Measurements from ENCODE around the gene SPAG16. TPM values are rescaled to one million over a fixed set of nuclear protein-coding genes. Genes with fewer than 3 reads are reported as not detected.

Gene SPAG16
- 17.6 and 32.0 TPM in 2 replicates for total RNA-seq (2014; rRNA removed; shearing (Covaris generic))

DNA sequence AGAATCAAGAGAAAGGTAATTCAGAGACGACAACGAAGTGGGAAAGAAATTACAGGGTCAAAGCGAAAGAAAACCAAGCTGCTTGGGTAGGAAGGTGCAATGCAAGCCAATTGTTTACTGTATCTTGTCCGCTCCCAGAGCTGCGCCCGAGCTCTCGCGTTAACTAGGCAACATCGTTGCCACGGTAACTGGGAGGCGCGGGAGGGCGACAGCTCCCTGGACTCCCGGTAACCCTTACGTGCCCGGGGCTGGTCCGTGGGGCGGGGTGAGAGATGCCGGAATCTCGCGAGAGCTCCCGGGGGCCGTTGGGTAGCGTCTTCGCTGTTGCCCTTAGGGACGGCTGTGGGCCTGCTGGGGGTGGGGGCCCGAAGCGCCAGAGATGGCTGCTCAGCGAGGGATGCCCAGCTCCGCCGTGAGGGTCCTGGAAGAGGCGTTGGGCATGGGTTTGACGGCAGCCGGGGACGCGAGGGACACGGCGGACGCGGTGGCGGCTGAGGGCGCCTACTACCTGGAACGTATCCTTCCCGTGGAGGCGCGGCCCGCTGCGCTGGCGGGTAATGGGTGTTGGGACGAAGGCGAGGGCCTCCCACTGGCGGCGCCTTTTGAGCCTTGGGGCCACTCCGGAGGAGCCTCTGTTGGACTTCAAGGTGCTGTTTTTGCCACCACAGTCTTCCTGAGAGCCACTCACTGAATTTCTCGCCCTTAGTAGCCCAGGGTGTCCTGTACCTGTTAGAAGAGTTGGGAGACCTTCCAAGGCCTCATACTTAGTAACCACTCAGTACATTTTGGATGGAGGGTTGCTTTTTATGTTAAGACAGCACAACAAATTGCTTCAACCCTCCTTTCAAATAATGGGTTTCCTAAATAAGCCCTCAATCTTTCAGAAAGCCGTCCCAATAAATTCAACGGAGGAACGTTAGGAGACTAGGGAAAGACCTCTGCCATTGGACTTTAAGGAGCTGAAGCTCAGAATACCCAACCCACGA, at the start of gene SPAG16:
Gene SPAG16, plus strand, starts transcription at position 360 of the 986 bp plus-strand sequence.
- Histone ChIP-seq H3K4me3 (peak within 1 kb of the TSS; percentile 66), H3K27me3 (replicated peaks) (no peaks in the 10 kb centered on the region), H3K9me3 (replicated peaks) (no peaks in the 10 kb centered on the region), H3K36me3 (no peaks in the 10 kb centered on the region), H3K4me1 (replicated peaks) (0 out of 2 replicates have a peak, but pooled peaks cover 8% of the 10 kb centered on the region), H3K27ac (peak within 1 kb of the TSS; percentile 53)
- peak; percentile 93 to 98 for DNase-seq (ENCODE audit: low read depth in 1 of 2, low spot score in 2 of 2)

DNA sequence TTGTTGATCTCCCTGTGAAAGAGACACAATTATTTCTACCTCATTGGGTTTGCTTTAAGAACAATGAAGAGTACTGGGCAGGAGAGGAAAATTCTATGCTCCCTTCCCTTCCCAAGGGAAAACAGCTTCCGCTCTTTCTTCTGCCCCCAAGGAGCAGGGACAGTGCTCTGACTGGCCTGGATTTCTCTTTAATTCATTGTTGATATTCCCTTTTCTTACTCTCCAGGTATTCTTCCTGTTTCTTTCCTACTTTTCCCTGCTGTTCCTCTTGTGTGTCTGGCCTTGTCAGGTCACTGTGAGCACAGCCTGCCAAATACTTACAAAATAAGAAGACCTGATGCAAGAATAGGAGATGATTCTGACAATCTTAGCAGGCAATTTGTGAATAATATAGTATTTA, 49.6 kb upstream of the SPAG16 start:
- no peak for DNase-seq (ENCODE audit: low read depth in 1 of 2, low spot score in 2 of 2)
- Histone ChIP-seq H3K36me3 (no peaks in the 10 kb centered on the region), H3K9me3 (replicated peaks) (no peaks in the 10 kb centered on the region), H3K27me3 (replicated peaks) (no peaks in the 10 kb centered on the region), H3K4me3 (no peak overlapping the region), H3K4me1 (replicated peaks) (peaks cover 46% of the 10 kb centered on the region), H3K27ac (no peak overlapping the region)

DNA sequence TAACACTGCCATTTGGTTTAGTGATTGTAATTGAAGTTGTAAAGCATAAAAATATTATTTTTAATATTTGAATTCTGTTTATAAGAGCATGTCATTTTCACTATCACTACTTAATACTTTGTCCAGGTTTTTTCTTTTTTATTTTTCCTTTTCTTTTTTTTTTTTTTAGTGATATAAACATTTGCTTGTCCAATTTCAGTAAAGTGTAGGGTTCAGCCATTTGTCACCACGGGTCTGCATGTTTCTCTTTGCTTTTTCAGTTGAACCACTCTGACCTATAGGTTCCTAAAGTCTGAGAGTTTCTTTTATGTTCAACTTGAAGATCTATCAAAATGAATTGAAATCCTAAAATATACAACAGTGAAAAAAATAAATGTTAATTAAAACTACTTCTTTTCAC, 48.5 kb upstream of the SPAG16 start:
- H3K27me3 ChIP-seq (replicated peaks), result no peaks in the 10 kb centered on the region
- no peaks in the 10 kb centered on the region for H3K36me3 ChIP-seq
- no peak overlapping the region for H3K4me3 ChIP-seq
- H3K4me1 ChIP-seq (replicated peaks), result peaks cover 44% of the 10 kb centered on the region
- no peaks in the 10 kb centered on the region for H3K9me3 ChIP-seq (replicated peaks)
- peak overlapping the region; percentile 83; the same call in 1 of the 2 replicates for H3K27ac ChIP-seq
- DNase-seq (ENCODE audit: low read depth in 1 of 2, low spot score in 2 of 2), result no peak

DNA sequence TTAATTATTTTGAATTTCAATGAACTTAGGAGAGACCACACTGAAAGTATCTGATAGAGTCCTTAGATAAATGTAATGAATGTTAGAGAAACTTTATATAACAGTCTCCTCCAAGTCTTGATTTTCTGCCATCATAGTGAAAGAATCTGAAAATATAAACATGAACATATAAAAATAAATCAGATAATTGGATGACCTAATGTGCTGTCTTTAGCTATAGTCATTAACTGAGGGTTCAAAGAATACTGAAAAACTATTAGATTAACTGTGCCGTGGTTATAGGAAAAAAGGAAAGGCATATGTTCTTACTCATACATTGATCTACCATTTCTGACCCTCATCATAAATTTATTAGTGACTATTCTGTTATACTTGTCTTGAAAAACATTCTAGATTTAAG, 47.0 kb upstream of the SPAG16 start:
- H3K36me3 ChIP-seq, result no peaks in the 10 kb centered on the region
- H3K4me3 ChIP-seq, result no peak overlapping the region
- peak in 1 of 2 experiments; percentile 46 for DNase-seq (ENCODE audit: low read depth in 1 of 2, low spot score in 2 of 2)
- no peaks in the 10 kb centered on the region for H3K9me3 ChIP-seq (replicated peaks)
- peak overlapping the region; percentile 83 for H3K27ac ChIP-seq
- no peaks in the 10 kb centered on the region for H3K27me3 ChIP-seq (replicated peaks)
- peaks cover 44% of the 10 kb centered on the region for H3K4me1 ChIP-seq (replicated peaks)

DNA sequence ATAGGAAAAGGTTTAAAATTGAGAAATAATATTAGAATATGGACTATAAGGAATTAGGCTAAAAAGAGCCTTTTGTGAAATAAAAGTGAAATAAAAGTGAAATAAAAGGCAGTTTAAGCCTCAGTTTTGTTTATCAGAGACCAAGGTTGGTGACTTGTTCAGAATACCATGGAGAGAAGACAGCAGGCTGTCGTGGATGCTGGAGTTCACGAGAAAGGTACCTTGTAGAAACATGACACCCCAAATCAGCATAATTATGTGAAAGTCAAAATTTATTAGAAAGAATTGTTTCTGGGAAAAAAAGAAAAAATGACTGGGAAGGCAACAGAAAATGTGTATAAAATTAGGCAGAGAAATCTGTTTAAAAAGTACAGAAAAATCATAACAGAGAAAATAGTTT, 46.5 kb upstream of the SPAG16 start:
- Histone ChIP-seq H3K9me3 (replicated peaks) (no peaks in the 10 kb centered on the region), H3K36me3 (no peaks in the 10 kb centered on the region), H3K4me1 (replicated peaks) (peaks cover 42% of the 10 kb centered on the region), H3K27me3 (replicated peaks) (no peaks in the 10 kb centered on the region), H3K4me3 (peak overlapping the region; percentile 6; the same call in 1 of the 2 replicates), H3K27ac (peak overlapping the region; percentile 83)
- DNase-seq (ENCODE audit: low read depth in 1 of 2, low spot score in 2 of 2), result peak in 1 of 2 experiments; percentile 37

DNA sequence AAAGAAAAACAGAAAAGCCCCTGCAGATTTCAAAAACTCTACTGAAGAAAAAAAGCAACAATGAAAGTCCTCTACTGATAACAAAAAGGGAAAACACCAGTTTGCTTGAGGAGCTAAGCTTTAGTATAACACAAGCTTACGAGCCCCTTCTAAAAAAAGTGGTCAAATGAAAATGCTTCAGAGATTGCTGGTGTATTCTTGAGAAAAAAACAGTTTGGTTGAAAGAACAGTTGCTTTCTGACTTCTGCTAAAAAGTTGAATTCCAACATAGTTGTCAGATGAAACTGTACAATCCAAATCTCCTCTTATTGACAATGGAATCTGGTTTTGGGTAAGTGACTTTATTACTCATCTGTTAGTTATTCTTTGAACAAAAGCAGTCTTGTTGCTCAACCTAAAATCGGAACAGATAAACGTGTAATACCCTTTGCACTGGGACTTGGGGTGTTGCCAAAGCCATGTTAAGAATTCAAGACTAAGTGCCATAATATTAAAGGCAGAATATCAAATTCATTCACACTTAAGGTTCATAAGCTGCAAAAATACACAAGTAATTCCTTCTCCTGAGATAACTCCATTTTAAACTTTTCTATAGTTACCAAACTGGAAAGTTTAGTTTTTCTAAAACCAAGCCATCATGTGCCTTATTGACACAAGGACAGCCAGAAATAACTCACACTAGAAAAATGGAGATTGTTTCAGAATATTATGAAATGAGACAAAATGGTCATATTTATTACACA, 45.3 kb upstream of the SPAG16 start:
- Histone ChIP-seq H3K27ac (peak overlapping the region; percentile 83), H3K36me3 (no peaks in the 10 kb centered on the region), H3K4me1 (replicated peaks) (peaks cover 32% of the 10 kb centered on the region), H3K4me3 (no peak overlapping the region), H3K9me3 (replicated peaks) (no peaks in the 10 kb centered on the region), H3K27me3 (replicated peaks) (no peaks in the 10 kb centered on the region)
- DNase-seq (ENCODE audit: low read depth in 1 of 2, low spot score in 2 of 2), result peak; percentile 77 to 89

DNA sequence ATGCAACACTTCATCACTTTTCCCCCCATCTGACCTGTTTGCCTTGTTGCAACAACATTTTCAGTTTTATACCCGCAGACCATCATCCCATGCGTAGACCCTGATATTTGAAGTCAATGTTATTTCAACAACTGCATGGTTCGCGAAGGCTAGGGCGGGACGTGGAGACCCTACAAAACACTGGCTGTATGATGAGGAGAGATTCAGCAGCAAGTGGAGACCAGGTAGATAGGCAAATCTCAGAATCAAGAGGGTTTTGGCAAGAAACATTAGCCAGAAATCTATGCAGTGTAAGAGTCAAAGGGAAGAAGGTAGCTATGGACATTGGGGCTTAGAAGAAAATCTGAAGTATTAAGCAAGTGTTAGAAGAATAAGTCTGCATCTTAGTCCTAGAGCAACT, 42.4 kb upstream of the SPAG16 start:
- Histone ChIP-seq H3K9me3 (replicated peaks) (no peaks in the 10 kb centered on the region), H3K4me1 (replicated peaks) (peaks cover 24% of the 10 kb centered on the region), H3K27ac (no peak overlapping the region), H3K27me3 (replicated peaks) (no peaks in the 10 kb centered on the region), H3K36me3 (no peaks in the 10 kb centered on the region), H3K4me3 (no peak overlapping the region)
- DNase-seq (ENCODE audit: low read depth in 1 of 2, low spot score in 2 of 2), result no peak

DNA sequence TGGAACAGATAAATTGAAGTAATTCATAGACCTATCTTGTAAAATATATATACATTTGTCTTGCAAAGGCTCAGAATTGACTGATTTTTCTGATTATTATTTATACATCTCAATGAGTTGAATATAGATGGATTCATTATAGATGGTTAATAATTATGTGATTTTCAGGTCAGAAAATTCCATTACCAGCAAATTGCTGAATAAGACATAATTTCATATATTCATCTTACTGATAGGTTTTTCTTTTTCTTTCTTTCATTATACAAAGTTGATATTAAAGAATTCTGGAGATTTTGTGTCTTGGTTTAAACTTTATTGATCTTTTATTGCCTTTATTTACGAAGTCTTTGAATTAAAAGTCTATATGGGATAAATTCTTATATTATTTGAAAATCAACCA, 41.6 kb upstream of the SPAG16 start:
- Histone ChIP-seq H3K9me3 (replicated peaks) (no peaks in the 10 kb centered on the region), H3K27me3 (replicated peaks) (no peaks in the 10 kb centered on the region), H3K4me3 (no peak overlapping the region), H3K27ac (no peak overlapping the region), H3K36me3 (no peaks in the 10 kb centered on the region), H3K4me1 (replicated peaks) (peaks cover 16% of the 10 kb centered on the region)
- DNase-seq (ENCODE audit: low read depth in 1 of 2, low spot score in 2 of 2), result no peak

DNA sequence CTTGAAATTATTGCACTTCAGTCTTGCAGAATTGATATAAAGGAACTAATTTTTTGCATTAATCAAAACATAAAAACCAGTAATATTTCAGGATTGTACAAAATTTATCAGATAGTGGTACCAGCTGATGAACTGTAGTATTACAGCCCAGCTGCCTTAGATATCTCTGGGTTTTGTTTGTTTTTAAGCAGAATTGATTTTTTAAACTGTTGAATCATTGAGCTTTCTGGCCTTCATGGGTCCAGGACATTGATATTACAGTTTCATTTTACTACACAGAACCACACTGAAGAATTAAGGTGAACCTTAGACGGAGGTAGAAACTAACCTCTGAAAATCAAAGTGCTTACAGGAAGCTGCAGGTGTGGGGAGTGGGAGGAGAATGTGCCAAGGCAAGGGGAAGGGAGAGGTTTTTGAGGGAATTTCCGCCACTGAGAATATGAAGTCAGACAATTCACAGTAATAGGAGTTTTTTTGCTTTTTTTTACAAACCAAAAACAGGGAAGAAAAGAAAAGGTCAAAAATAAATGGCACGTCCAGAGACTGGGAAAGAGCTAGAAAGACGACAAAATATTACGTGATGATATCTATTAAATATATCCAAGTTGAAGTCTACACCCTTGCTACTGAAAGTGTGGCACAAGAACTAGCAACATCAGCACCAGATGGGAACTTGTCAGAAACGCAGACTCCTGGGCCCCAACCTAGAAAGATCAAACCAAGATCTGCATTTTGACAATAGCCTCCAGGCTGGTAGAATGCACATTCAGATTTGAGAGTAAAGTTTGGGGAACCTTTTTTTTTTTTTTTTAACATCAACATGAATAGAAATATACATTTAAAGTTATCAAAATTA, 40.8 kb upstream of the SPAG16 start:
- DNase-seq (ENCODE audit: low read depth in 1 of 2, low spot score in 2 of 2), result no peak
- H3K4me3 ChIP-seq, result no peak overlapping the region
- no peaks in the 10 kb centered on the region for H3K36me3 ChIP-seq
- no peaks in the 10 kb centered on the region for H3K27me3 ChIP-seq (replicated peaks)
- H3K9me3 ChIP-seq (replicated peaks), result no peaks in the 10 kb centered on the region
- H3K4me1 ChIP-seq (replicated peaks), result peaks cover 11% of the 10 kb centered on the region
- H3K27ac ChIP-seq, result no peak overlapping the region

DNA sequence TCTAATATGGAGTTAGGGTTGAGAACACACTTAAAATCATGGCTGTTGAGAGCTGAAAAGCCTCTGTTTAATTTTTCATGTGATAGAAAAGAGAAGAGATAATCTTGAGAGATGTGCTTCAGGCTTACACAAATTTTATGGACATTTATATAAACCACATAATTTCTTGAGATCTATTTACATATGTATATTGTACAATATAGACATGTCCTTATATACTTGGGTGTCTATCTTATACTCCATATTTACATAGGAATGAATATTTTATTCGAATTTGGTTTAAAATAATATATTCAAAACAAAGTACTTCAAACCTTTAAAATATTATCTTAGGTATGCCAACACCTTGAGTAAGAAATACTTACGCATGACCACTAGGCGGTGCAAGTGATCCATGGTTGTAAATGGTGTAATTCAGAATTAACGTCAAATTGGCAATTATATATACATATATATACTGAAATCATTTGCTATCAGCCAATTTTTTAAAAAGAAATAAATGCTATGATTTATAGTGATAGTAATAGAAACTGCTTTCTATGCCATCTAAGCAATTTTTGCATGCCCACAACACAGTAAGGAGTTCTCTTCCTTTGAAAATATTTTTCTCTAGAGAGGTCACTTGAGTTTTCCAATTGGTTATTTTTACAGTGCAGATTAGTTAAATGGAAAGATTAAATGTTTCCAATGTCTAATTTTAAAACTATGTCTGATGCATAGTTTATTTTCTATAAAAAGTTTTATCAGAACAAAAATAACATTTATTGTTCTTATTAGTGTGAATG, 37.6 kb upstream of the SPAG16 start:
- peaks cover 11% of the 10 kb centered on the region for H3K4me1 ChIP-seq (replicated peaks)
- H3K9me3 ChIP-seq (replicated peaks), result no peaks in the 10 kb centered on the region
- H3K36me3 ChIP-seq, result no peaks in the 10 kb centered on the region
- H3K27me3 ChIP-seq (replicated peaks), result no peaks in the 10 kb centered on the region
- H3K4me3 ChIP-seq, result no peak overlapping the region
- H3K27ac ChIP-seq, result no peak overlapping the region
- DNase-seq (ENCODE audit: low read depth in 1 of 2, low spot score in 2 of 2), result peak in 1 of 2 experiments; percentile 46

DNA sequence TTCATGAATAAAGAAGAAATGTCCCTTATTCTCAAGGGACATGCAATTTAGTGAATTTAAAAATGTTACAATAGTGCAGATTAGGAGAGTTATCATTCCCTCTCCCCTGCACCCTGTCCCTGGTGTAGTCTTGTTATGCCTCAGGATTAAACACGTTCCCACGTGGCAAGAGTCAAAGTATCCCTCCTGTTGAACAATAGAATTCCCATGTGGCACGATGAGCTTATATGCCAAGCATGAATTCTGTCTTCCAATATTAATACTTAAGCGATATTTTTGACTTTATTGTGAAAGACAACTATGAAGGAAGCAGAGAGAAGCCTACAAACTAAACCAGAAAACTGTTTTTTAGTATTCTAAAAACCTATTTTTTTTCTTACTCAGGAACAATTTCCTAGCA, 36.7 kb upstream of the SPAG16 start:
- DNase-seq (ENCODE audit: low read depth in 1 of 2, low spot score in 2 of 2), result no peak
- Histone ChIP-seq H3K9me3 (replicated peaks) (no peaks in the 10 kb centered on the region), H3K27ac (no peak overlapping the region), H3K36me3 (no peaks in the 10 kb centered on the region), H3K4me3 (no peak overlapping the region), H3K4me1 (replicated peaks) (peaks cover 17% of the 10 kb centered on the region), H3K27me3 (replicated peaks) (no peaks in the 10 kb centered on the region)

DNA sequence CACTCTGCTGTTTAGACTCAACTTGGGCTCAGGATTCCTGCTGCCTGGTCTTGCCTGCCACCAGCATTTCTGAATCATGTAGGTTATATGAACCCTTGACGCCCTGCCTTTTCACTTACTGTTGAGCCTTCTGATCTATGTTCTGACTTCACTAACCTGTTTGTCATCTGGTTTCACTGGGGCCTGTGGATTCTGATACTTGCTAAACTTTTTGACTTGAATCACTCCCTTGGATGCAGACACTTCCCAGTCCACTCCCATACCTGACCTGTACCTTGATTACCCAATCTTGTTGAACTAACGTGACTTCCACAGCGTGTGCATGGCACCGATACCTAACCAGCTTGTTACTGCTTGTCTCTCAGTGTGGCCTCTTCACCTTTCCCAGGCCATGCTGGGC, 35.6 kb upstream of the SPAG16 start:
- no peaks in the 10 kb centered on the region for H3K36me3 ChIP-seq
- H3K4me3 ChIP-seq, result no peak overlapping the region
- DNase-seq (ENCODE audit: low read depth in 1 of 2, low spot score in 2 of 2), result no peak
- H3K27ac ChIP-seq, result no peak overlapping the region
- no peaks in the 10 kb centered on the region for H3K27me3 ChIP-seq (replicated peaks)
- H3K4me1 ChIP-seq (replicated peaks), result peaks cover 17% of the 10 kb centered on the region
- H3K9me3 ChIP-seq (replicated peaks), result no peaks in the 10 kb centered on the region
